ENCODE measurements around the gene SIAE.
A peak's percentile ranks its signal among the peaks of the same experiment; 100 is the strongest.

Gene SIAE

GRCh38 chr11:124670732-124671131 is 2.8 kb downstream of the SIAE start:
- H2AFZ ChIP-seq (ENCODE audit: low read length): no peak overlapping the region
- TF ChIP-seq EZH2phosphoT487 (IDR thresholded peaks at IDR 0.05; ENCODE audit: borderline replicate concordance): no peak
- TF ChIP-seq, protein P1, sequence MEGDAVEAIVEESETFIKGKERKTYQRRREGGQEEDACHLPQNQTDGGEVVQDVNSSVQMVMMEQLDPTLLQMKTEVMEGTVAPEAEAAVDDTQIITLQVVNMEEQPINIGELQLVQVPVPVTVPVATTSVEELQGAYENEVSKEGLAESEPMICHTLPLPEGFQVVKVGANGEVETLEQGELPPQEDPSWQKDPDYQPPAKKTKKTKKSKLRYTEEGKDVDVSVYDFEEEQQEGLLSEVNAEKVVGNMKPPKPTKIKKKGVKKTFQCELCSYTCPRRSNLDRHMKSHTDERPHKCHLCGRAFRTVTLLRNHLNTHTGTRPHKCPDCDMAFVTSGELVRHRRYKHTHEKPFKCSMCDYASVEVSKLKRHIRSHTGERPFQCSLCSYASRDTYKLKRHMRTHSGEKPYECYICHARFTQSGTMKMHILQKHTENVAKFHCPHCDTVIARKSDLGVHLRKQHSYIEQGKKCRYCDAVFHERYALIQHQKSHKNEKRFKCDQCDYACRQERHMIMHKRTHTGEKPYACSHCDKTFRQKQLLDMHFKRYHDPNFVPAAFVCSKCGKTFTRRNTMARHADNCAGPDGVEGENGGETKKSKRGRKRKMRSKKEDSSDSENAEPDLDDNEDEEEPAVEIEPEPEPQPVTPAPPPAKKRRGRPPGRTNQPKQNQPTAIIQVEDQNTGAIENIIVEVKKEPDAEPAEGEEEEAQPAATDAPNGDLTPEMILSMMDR (conservative IDR thresholded peaks at IDR 0.05; ENCODE audit: low read length): 0 out of 2 replicates have a peak, but pooled peaks have one; percentile 10
- H3K4me1 ChIP-seq (ENCODE audit: insufficient read depth, low read length, poor library complexity, severe bottlenecking): peaks cover 33% of the 10 kb centered on the region
- H3K9me2 ChIP-seq (replicated peaks; ENCODE audit: low read depth, low read length): no peaks in the 10 kb centered on the region
- H3K9me3 ChIP-seq (ENCODE audit: insufficient read depth, low read depth, low read length): no peaks in the 10 kb centered on the region
- H4K20me1 ChIP-seq (ENCODE audit: insufficient read depth, low read length, poor library complexity, severe bottlenecking): no peaks in the 10 kb centered on the region
- no peaks in the 10 kb centered on the region for H3K27me3 ChIP-seq (ENCODE audit: insufficient read depth, low read length, poor library complexity, severe bottlenecking)
- H3K9ac ChIP-seq (ENCODE audit: low read depth, low read length, poor library complexity, severe bottlenecking): no peak overlapping the region
- no peaks in the 10 kb centered on the region for H3K79me2 ChIP-seq (ENCODE audit: insufficient read depth, low read length)
- H3F3A ChIP-seq (ENCODE audit: low read depth): no peaks in the 10 kb centered on the region
- H3K4me3 ChIP-seq (ENCODE audit: low read length, poor library complexity, severe bottlenecking): no peak overlapping the region
- peak overlapping the region; percentile 32 for H3K4me2 ChIP-seq (ENCODE audit: low read depth, low read length, poor library complexity, severe bottlenecking)
- no peaks in the 10 kb centered on the region for H3K36me3 ChIP-seq (ENCODE audit: insufficient read depth, low read length)

DNA sequence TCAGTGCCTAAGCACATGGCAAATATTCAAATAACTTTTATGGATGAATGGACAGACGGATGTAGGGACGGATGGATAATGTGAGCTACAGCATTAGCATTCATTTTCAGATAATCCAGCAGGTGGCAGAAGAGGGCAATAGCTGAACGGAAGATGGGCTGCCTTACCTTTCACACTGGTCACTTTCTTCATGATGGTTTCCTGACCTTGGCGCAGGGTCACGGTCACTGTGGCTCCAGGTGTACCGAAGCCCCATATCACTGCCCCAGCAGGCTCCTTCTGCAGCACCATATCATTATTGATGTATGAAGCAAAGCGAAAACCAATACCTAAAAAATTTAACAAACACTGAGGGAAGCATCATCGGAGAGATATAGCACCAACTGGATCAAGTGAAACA is 4.3 kb downstream of the SIAE start:
- H4K20me1 ChIP-seq (ENCODE audit: insufficient read depth, low read length, poor library complexity, severe bottlenecking): no peaks in the 10 kb centered on the region
- H3K79me2 ChIP-seq (ENCODE audit: insufficient read depth, low read length): no peaks in the 10 kb centered on the region
- H3K4me1 ChIP-seq (ENCODE audit: insufficient read depth, low read length, poor library complexity, severe bottlenecking): peaks cover 33% of the 10 kb centered on the region
- H3F3A ChIP-seq (ENCODE audit: low read depth): no peaks in the 10 kb centered on the region
- H3K9me3 ChIP-seq (ENCODE audit: insufficient read depth, low read depth, low read length): no peaks in the 10 kb centered on the region
- no peak for TF ChIP-seq EZH2phosphoT487 (IDR thresholded peaks at IDR 0.05; ENCODE audit: borderline replicate concordance)
- TF ChIP-seq, protein P1 (conservative IDR thresholded peaks at IDR 0.05; ENCODE audit: low read length): peak; percentile 73
- no peak overlapping the region for H2AFZ ChIP-seq (ENCODE audit: low read length)
- no peaks in the 10 kb centered on the region for H3K36me3 ChIP-seq (ENCODE audit: insufficient read depth, low read length)
- peak overlapping the region; percentile 21 for H3K4me2 ChIP-seq (ENCODE audit: low read depth, low read length, poor library complexity, severe bottlenecking)
- H3K9me2 ChIP-seq (replicated peaks; ENCODE audit: low read depth, low read length): no peaks in the 10 kb centered on the region
- no peaks in the 10 kb centered on the region for H3K27me3 ChIP-seq (ENCODE audit: insufficient read depth, low read length, poor library complexity, severe bottlenecking)
- no peak overlapping the region for H3K9ac ChIP-seq (ENCODE audit: low read depth, low read length, poor library complexity, severe bottlenecking)
- no peak overlapping the region for H3K4me3 ChIP-seq (ENCODE audit: low read length, poor library complexity, severe bottlenecking)

GRCh38 chr11:124667601-124668000 is 5.9 kb downstream of the SIAE start:
- Histone ChIP-seq H3K9ac (ENCODE audit: low read depth, low read length, poor library complexity, severe bottlenecking) (no peak overlapping the region), H3K79me2 (ENCODE audit: insufficient read depth, low read length) (no peaks in the 10 kb centered on the region), H4K20me1 (ENCODE audit: insufficient read depth, low read length, poor library complexity, severe bottlenecking) (no peaks in the 10 kb centered on the region), H3K4me3 (ENCODE audit: low read length, poor library complexity, severe bottlenecking) (no peak overlapping the region), H2AFZ (ENCODE audit: low read length) (no peak overlapping the region), H3K9me3 (ENCODE audit: insufficient read depth, low read depth, low read length) (no peaks in the 10 kb centered on the region), H3F3A (ENCODE audit: low read depth) (no peaks in the 10 kb centered on the region), H3K4me1 (ENCODE audit: insufficient read depth, low read length, poor library complexity, severe bottlenecking) (peaks cover 28% of the 10 kb centered on the region), H3K4me2 (ENCODE audit: low read depth, low read length, poor library complexity, severe bottlenecking) (no peak overlapping the region), H3K9me2 (replicated peaks; ENCODE audit: low read depth, low read length) (no peaks in the 10 kb centered on the region), H3K36me3 (ENCODE audit: insufficient read depth, low read length) (no peaks in the 10 kb centered on the region), H3K27me3 (ENCODE audit: insufficient read depth, low read length, poor library complexity, severe bottlenecking) (no peaks in the 10 kb centered on the region)
- TF ChIP-seq, protein P1 (conservative IDR thresholded peaks at IDR 0.05; ENCODE audit: low read length): no peak
- no peak for TF ChIP-seq EZH2phosphoT487 (IDR thresholded peaks at IDR 0.05; ENCODE audit: borderline replicate concordance)
